NCI-H446 (cell line): Measurements from ENCODE around the gene PSME3IP1.

Source experiments
- DNase-seq, 2 experiments: peaks; one replicate each; lab custom pipeline; 2025; lab: John Stamatoyannopoulos, UW

The PSME3IP1 gene

GRCh38 chr16:57167538-57167937 lies 18.3 kb downstream of the PSME3IP1 start:
- DNase-seq: no peak

GRCh38 chr16:57166951-57167350 lies 18.9 kb downstream of the PSME3IP1 start:
- no peak for DNase-seq

GRCh38 chr16:57166451-57166850 lies 19.4 kb downstream of the PSME3IP1 start:
- DNase-seq: no peak

- no peak for DNase-seq
These were observed 19.9 kb downstream of the PSME3IP1 start for GRCh38 chr16:57165938-57166337.

GRCh38 chr16:57165483-57165882 lies 20.4 kb downstream of the PSME3IP1 start:
- no peak for DNase-seq

GRCh38 chr16:57163842-57164241 lies 22.0 kb downstream of the PSME3IP1 start:
- DNase-seq: no peak

- no peak for DNase-seq
These were observed 26.4 kb downstream of the PSME3IP1 start for GRCh38 chr16:57159447-57159846.

- no peak for DNase-seq
These were observed 28.3 kb downstream of the PSME3IP1 start for GRCh38 chr16:57157533-57157932.

- DNase-seq: no peak
These were observed 29.5 kb downstream of the PSME3IP1 start for GRCh38 chr16:57156351-57156703.

- DNase-seq: no peak
These were observed 30.0 kb downstream of the PSME3IP1 start for GRCh38 chr16:57155702-57156350.

- DNase-seq: no peak
These were observed 32.0 kb downstream of the PSME3IP1 start for GRCh38 chr16:57153841-57154240.

GRCh38 chr16:57152096-57153093 lies 33.4 kb downstream of the PSME3IP1 start:
- no peak for DNase-seq

- DNase-seq: no peak
These were observed 34.5 kb downstream of the PSME3IP1 start for GRCh38 chr16:57151369-57151768.

- no peak for DNase-seq
These were observed 35.0 kb downstream of the PSME3IP1 start for GRCh38 chr16:57150682-57151330.

GRCh38 chr16:57149391-57149790 lies 36.4 kb downstream of the PSME3IP1 start:
- DNase-seq: no peak

GRCh38 chr16:57148481-57148880 lies 37.4 kb downstream of the PSME3IP1 start:
- no peak for DNase-seq

- no peak for DNase-seq
These were observed 38.2 kb downstream of the PSME3IP1 start for GRCh38 chr16:57147381-57148221.

- DNase-seq: no peak
These were observed 39.1 kb downstream of the PSME3IP1 start for GRCh38 chr16:57146735-57147134.

- no peak for DNase-seq
These were observed 39.7 kb downstream of the PSME3IP1 start for GRCh38 chr16:57146040-57146647.

- no peak for DNase-seq
These were observed 40.5 kb downstream of the PSME3IP1 start for GRCh38 chr16:57145046-57146021.
